H9 (cell line): ENCODE results near the gene CCL7. TPM values are rescaled to one million over a fixed set of nuclear protein-coding genes. Genes with fewer than 3 reads are reported as not detected.

Experiments used
- DNase-seq: peaks from one replicate; pipeline ENCODE4 v3.0.0-alpha.2; 2017
- H2AFZ ChIP-seq: one replicate; pipeline ENCODE4 v1.6.1; 2013; ENCODE audit warnings: mild to moderate bottlenecking, low read length, control low read depth, moderate library complexity
- H2AK5ac ChIP-seq: 2 replicates; pipeline ENCODE4 v1.6.1; 2013; ENCODE audit warnings: low read length, control low read depth, mixed read lengths; ENCODE audit not compliant: insufficient read length
- H2BK120ac ChIP-seq: one replicate; pipeline ENCODE4 v1.6.1; 2013; ENCODE audit warnings: low read depth, mild to moderate bottlenecking, low read length, control low read depth, inconsistent platforms; ENCODE audit not compliant: poor library complexity, severe bottlenecking
- H2BK12ac ChIP-seq: 2 replicates; pipeline ENCODE4 v1.6.1; 2013; ENCODE audit warnings: low read length, control low read depth, mixed read lengths, low read depth; ENCODE audit not compliant: insufficient read length
- H2BK15ac ChIP-seq: 2 replicates; pipeline ENCODE4 v1.6.1; 2013; ENCODE audit warnings: low read depth, low read length, control low read depth
- H2BK20ac ChIP-seq: one replicate; pipeline ENCODE4 v1.6.1; 2013; ENCODE audit warnings: low read depth, mild to moderate bottlenecking, low read length, control low read depth, inconsistent platforms; ENCODE audit not compliant: poor library complexity, severe bottlenecking
- H2BK5ac ChIP-seq: 2 replicates; pipeline ENCODE4 v1.6.1; 2013; ENCODE audit warnings: low read length, control low read depth, mixed read lengths; ENCODE audit not compliant: insufficient read length
- H3K14ac ChIP-seq: 2 replicates; pipeline ENCODE4 v1.6.1; 2013; ENCODE audit warnings: low read length, control low read depth; ENCODE audit not compliant: insufficient read depth
- H3K18ac ChIP-seq: 2 replicates; pipeline ENCODE4 v1.6.1; 2013; ENCODE audit warnings: low read depth, mild to moderate bottlenecking, mixed read lengths, low read length, control low read depth; ENCODE audit not compliant: insufficient read length
- H3K23ac ChIP-seq: 2 replicates; pipeline ENCODE4 v1.6.1; 2013; ENCODE audit warnings: low read length, control low read depth, mixed read lengths, low read depth; ENCODE audit not compliant: insufficient read length
- H3K23me2 ChIP-seq: 2 replicates; pipeline ENCODE4 v1.6.1; 2013; ENCODE audit warnings: low read depth, mild to moderate bottlenecking, mixed read lengths, low read length, control low read depth; ENCODE audit not compliant: insufficient read length, poor library complexity, severe bottlenecking
- H3K27ac ChIP-seq: 2 replicates; pipeline ENCODE4 v1.5.1; 2013; ENCODE audit warnings: low read length, control low read depth, mixed read lengths, low read depth; ENCODE audit not compliant: insufficient read length
- H3K27me3 ChIP-seq: 2 replicates; pipeline ENCODE4 v1.6.1; 2013; ENCODE audit warnings: low read length, control low read depth, inconsistent platforms; ENCODE audit not compliant: insufficient read depth
- H3K4ac ChIP-seq: 2 replicates; pipeline ENCODE4 v1.6.1; 2013; ENCODE audit warnings: low read depth, mild to moderate bottlenecking, control low read depth, inconsistent platforms, low read length, moderate library complexity
- H3K4me1 ChIP-seq: 2 replicates; pipeline ENCODE4 v1.6.1; 2013; ENCODE audit warnings: low read length, control low read depth, inconsistent platforms; ENCODE audit not compliant: insufficient read depth
- H3K4me2 ChIP-seq: 2 replicates; pipeline ENCODE4 v1.6.1; 2013; ENCODE audit warnings: low read length, control low read depth, mixed read lengths; ENCODE audit not compliant: insufficient read length, insufficient read depth
- H3K56ac ChIP-seq: 2 replicates; pipeline ENCODE4 v1.6.1; 2013; ENCODE audit warnings: low read depth, mild to moderate bottlenecking, mixed read lengths, low read length, control low read depth; ENCODE audit not compliant: insufficient read length
- H3K79me1 ChIP-seq: 2 replicates; pipeline ENCODE4 v1.6.1; 2013; ENCODE audit warnings: low read depth, mild to moderate bottlenecking, moderate library complexity, low read length, control low read depth, inconsistent platforms; ENCODE audit not compliant: insufficient read depth, poor library complexity, severe bottlenecking
- H3K79me2 ChIP-seq: 2 replicates; pipeline ENCODE4 v1.6.1; 2013; ENCODE audit warnings: low read length, control low read depth, inconsistent platforms; ENCODE audit not compliant: insufficient read depth
- H3K9ac ChIP-seq: 2 replicates; pipeline ENCODE4 v1.6.1; 2013; ENCODE audit warnings: low read length, control low read depth, mixed read lengths; ENCODE audit not compliant: insufficient read length; ENCODE audit errors: extremely low read depth
- H3K9me3 ChIP-seq: one replicate; pipeline ENCODE4 v1.6.1; 2013; ENCODE audit warnings: low read depth, low read length, inconsistent platforms; ENCODE audit not compliant: control insufficient read depth
- H3T11ph ChIP-seq: one replicate; pipeline ENCODE4 v1.6.1; 2013; ENCODE audit warnings: mild to moderate bottlenecking, low read length, control low read depth, inconsistent platforms
- H4K20me1 ChIP-seq: one replicate; pipeline ENCODE4 v1.6.1; 2013; ENCODE audit not compliant: control insufficient read depth, insufficient read length, insufficient read depth
- H4K5ac ChIP-seq: 2 replicates; pipeline ENCODE4 v1.6.1; 2013; ENCODE audit warnings: low read depth, mild to moderate bottlenecking, mixed read lengths, low read length, control low read depth; ENCODE audit not compliant: insufficient read length
- H4K8ac ChIP-seq: replicated peaks from 2 replicates; pipeline ENCODE4 v1.6.1; 2013; ENCODE audit warnings: low read length, control low read depth, mixed read lengths, low read depth; ENCODE audit not compliant: insufficient read length
- H4K91ac ChIP-seq: 2 replicates; pipeline ENCODE4 v1.6.1; 2013; ENCODE audit warnings: low read depth, mild to moderate bottlenecking, moderate library complexity, mixed read lengths, low read length, control low read depth; ENCODE audit not compliant: insufficient read length
- H3K27ac Mint-ChIP-seq, 3 experiments: 2 replicates in 2 of 3; 3 replicates in 1 of 3; pipeline ENCODE4 v1.8.0; 2020 to 2021; ENCODE audit warnings: mixed read lengths in 3 of 3, mild to moderate bottlenecking in 1 of 3, moderate library complexity in 1 of 3
- H3K27me3 Mint-ChIP-seq: 2 replicates; pipeline ENCODE4 v1.8.0; 2021; ENCODE audit warnings: low read depth, mild to moderate bottlenecking, moderate library complexity, mixed read lengths
- H3K36me3 Mint-ChIP-seq, 3 experiments: 2 replicates in 2 of 3; 3 replicates in 1 of 3; pipeline ENCODE4 v1.8.0; 2020 to 2021; ENCODE audit warnings: low read depth in 3 of 3, mixed read lengths in 3 of 3; ENCODE audit not compliant: insufficient read depth in 1 of 3
- H3K4me1 Mint-ChIP-seq, 2 experiments: 2 replicates each; pipeline ENCODE4 v1.8.0; 2020; ENCODE audit warnings: mixed read lengths in 2 of 2
- H3K4me3 Mint-ChIP-seq, 2 experiments: 2 replicates in 1 of 2; 3 replicates in 1 of 2; pipeline ENCODE4 v1.8.0; 2020 to 2021; ENCODE audit warnings: mild to moderate bottlenecking in 2 of 2, mixed read lengths in 2 of 2, moderate library complexity in 1 of 2
- H3K9me3 Mint-ChIP-seq, 2 experiments: 2 replicates in 1 of 2; 3 replicates in 1 of 2; pipeline ENCODE4 v1.8.0; 2020; ENCODE audit warnings: mild to moderate bottlenecking in 2 of 2, mixed read lengths in 2 of 2, moderate library complexity in 1 of 2
- WGBS: extraction: QIAGEN DNeasy Blood & Tissue Kit; methylation state at CpG from one replicate; pipeline ENCODE4 v1.1.7; 2013; ENCODE audit warnings: missing lambda C conversion rate, low lambda C conversion rate, mixed read lengths; ENCODE audit not compliant: insufficient read length; ENCODE audit errors: extremely low coverage; 5-methylcytosine and 5-hydroxymethylcytosine counted together
- total RNA-seq: library from RNA; stranded (reverse); gene quantifications from 2 replicates; pipeline ENCODE4 v1.2.1, GENCODE V29; 2021
- TF ChIP-seq, protein P1 (sequence below): fragments of 200-600 bp; sonication (generic); conservative IDR thresholded peaks from 3 replicates; pipeline ENCODE4 v1.8.0; 2021; ENCODE audit warnings: antibody characterized with exemption, mild to moderate bottlenecking

The CCL7 gene
- total RNA-seq, 1 experiment from 2014 or later = not detected

DNA sequence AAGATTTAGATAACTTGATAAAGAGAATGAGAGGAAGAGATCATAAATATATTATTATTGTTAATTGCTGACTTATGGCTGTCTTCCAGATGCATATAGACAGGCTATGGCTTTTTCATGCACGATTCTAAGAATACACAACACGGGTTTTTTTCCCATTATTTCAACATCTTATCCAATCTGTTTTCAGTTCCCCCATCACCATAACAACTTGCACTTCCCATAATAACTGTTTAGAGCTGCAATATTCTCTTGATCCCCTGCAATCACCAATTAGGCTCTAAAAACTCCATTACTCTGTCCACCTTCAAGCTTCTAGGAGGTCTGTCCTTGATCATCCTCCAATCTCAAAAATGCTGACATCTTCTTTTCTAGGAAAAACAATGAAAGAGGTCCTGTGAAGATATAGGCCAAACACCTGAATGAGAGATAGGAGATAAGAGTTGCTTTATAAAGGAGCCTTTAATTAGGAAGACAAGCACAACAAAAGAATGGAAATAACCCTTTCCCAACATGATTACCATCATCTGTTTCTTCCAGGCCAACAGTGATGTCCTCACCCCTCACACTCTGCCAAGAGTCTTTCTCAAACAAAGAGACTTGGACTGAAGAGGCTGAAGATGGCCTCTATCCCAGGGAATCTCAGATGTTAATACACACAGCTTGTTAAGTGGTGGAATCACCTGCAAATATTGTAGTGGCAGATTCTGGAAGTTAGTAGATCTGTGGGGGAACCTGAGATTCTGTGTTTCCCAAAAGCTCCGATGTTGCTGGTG lies 47.1 kb upstream of the CCL7 start:
- Histone ChIP-seq H2BK12ac (no peak overlapping the region), H4K8ac (no peak overlapping the region), H2BK20ac (no peak overlapping the region), H3K14ac (no peak overlapping the region), H3K4me2 (no peak overlapping the region), H2BK5ac (no peak overlapping the region), H3K56ac (no peak overlapping the region), H2AFZ (no peak overlapping the region), H2BK15ac (no peak overlapping the region), H2BK120ac (no peak overlapping the region), H3T11ph (no peak overlapping the region), H3K79me2 (no peaks in the 10 kb centered on the region), H3K18ac (no peak overlapping the region), H3K4ac (no peak overlapping the region), H3K27me3 (no peaks in the 10 kb centered on the region), H4K5ac (no peak overlapping the region), H3K79me1 (no peaks in the 10 kb centered on the region), H3K4me1 (no peaks in the 10 kb centered on the region; the same call in 1 of the 2 replicates), H3K9me3 (no peaks in the 10 kb centered on the region), H3K9ac (no peak overlapping the region), H2AK5ac (no peak overlapping the region), H4K91ac (no peak overlapping the region), H3K27ac (no peak overlapping the region), H3K23me2 (no peaks in the 10 kb centered on the region), H4K20me1 (no peaks in the 10 kb centered on the region), H3K23ac (no peak overlapping the region)
- TF ChIP-seq, protein P1, sequence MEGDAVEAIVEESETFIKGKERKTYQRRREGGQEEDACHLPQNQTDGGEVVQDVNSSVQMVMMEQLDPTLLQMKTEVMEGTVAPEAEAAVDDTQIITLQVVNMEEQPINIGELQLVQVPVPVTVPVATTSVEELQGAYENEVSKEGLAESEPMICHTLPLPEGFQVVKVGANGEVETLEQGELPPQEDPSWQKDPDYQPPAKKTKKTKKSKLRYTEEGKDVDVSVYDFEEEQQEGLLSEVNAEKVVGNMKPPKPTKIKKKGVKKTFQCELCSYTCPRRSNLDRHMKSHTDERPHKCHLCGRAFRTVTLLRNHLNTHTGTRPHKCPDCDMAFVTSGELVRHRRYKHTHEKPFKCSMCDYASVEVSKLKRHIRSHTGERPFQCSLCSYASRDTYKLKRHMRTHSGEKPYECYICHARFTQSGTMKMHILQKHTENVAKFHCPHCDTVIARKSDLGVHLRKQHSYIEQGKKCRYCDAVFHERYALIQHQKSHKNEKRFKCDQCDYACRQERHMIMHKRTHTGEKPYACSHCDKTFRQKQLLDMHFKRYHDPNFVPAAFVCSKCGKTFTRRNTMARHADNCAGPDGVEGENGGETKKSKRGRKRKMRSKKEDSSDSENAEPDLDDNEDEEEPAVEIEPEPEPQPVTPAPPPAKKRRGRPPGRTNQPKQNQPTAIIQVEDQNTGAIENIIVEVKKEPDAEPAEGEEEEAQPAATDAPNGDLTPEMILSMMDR = no peak
- H3K4me1 Mint-ChIP-seq = peaks cover 4 to 6% of the 10 kb centered on the region in 2 experiments
- H3K4me3 Mint-ChIP-seq = no peak overlapping the region
- H3K27ac Mint-ChIP-seq = no peak overlapping the region
- peaks cover 0 to 4% of the 10 kb centered on the region in 2 experiments; a peak in 2 of 5 replicates for H3K9me3 Mint-ChIP-seq
- H3K36me3 Mint-ChIP-seq = no peaks in the 10 kb centered on the region; a peak in 1 of 7 replicates
- no CpG with 5 or more reads among the region's 3 CpGs for WGBS
- DNase-seq = no peak
- peaks cover 5% of the 10 kb centered on the region for H3K27me3 Mint-ChIP-seq
